Measurements from ENCODE around the gene PRSS56. TPM values are rescaled to one million over a fixed set of nuclear protein-coding genes. Genes with fewer than 3 reads are reported as not detected.

PRSS56 gene
- polyA plus RNA-seq, 3 donors: not detected

DNA sequence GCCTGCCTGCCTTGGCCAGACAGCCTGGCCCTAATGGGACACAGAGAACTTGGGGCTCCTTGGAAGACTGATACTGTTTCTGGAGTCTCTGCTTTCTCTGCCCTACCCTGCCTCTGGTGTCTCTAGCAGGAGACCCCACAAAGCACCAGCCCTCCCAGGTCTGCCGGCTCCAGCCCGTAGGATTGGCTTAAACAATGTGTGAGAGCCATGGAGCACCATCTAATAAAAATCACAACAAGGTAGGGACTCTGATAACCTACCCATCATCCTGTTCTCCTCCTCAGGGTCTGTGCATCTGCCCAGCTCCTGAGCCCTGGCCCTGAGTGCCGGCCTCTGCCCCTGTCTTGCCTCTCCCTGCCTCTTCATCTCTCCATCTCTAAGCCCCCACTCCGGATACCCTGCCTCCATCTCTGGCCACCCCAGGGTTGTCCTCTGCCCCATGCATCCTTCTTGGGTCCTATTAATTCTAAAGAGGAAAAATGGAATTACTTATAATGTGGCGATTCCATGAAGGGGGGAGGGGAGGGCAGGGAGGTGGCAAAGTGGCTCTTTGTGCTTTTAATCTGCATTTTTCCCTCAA lies 31.4 kb upstream of the PRSS56 start:
- Histone ChIP-seq H2AFZ (ENCODE audit: insufficient read depth, low read depth, low read length, poor library complexity, severe bottlenecking) (no peak overlapping the region), H3K36me3 (replicated peaks in 1 of 2; ENCODE audit: control insufficient read depth in 1 of 2, insufficient read depth in 2 of 2, low read length in 2 of 2) (no peaks in the 10 kb centered on the region), H3K4me2 (replicated peaks; ENCODE audit: extremely low read depth, low read length, poor library complexity, severe bottlenecking) (no peak overlapping the region), H3K4me1 (ENCODE audit: control insufficient read depth in 1 of 2, insufficient read depth in 2 of 2, low read length in 2 of 2) (no peaks in the 10 kb centered on the region), H3K79me2 (ENCODE audit: insufficient read depth, low read length) (no peaks in the 10 kb centered on the region), H3K9me3 (replicated peaks in 1 of 2; ENCODE audit: control insufficient read depth in 1 of 2, insufficient read depth in 1 of 2, low read length in 2 of 2) (no peaks in the 10 kb centered on the region), H3K9ac (ENCODE audit: insufficient read depth, low read length, poor library complexity, severe bottlenecking) (no peak overlapping the region), H3K27me3 (ENCODE audit: control insufficient read depth in 2 of 2, insufficient read depth in 2 of 2, low read length in 2 of 2) (peaks cover 15 to 46% of the 10 kb centered on the region in 2 donors), H3K4me3 (replicated peaks in 1 of 3; ENCODE audit: low read depth in 2 of 3, low read length in 3 of 3) (no peak overlapping the region), H4K20me1 (ENCODE audit: insufficient read depth, low read length) (no peaks in the 10 kb centered on the region), H3K27ac (ENCODE audit: low read depth in 1 of 2, low read length in 2 of 2) (no peak overlapping the region)
- no peak for DNase-seq
- intact Hi-C loops (cut with micrococcal nuclease): no loop called here
- Mint-ChIP-seq H3K4me1 (no peaks in the 10 kb centered on the region), H3K27me3 (ENCODE audit: low read depth in 3 of 3) (peaks cover 39 to 61% (median 43%) of the 10 kb centered on the region in 3 donors), H3K9me3 (peaks cover 0 to 5% (median 3%) of the 10 kb centered on the region in 7 donors), H3K36me3 (no peaks in the 10 kb centered on the region), H3K27ac (no peak overlapping the region), H3K4me3 (peak overlapping the region in 1 of 2 donors; percentile 65)
- TF ChIP-seq, protein P1, sequence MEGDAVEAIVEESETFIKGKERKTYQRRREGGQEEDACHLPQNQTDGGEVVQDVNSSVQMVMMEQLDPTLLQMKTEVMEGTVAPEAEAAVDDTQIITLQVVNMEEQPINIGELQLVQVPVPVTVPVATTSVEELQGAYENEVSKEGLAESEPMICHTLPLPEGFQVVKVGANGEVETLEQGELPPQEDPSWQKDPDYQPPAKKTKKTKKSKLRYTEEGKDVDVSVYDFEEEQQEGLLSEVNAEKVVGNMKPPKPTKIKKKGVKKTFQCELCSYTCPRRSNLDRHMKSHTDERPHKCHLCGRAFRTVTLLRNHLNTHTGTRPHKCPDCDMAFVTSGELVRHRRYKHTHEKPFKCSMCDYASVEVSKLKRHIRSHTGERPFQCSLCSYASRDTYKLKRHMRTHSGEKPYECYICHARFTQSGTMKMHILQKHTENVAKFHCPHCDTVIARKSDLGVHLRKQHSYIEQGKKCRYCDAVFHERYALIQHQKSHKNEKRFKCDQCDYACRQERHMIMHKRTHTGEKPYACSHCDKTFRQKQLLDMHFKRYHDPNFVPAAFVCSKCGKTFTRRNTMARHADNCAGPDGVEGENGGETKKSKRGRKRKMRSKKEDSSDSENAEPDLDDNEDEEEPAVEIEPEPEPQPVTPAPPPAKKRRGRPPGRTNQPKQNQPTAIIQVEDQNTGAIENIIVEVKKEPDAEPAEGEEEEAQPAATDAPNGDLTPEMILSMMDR (IDR thresholded peaks at IDR 0.05): no peak
- WGBS (ENCODE audit: insufficient coverage): 78% methylated on average over 3 of the region's 5 CpGs

DNA sequence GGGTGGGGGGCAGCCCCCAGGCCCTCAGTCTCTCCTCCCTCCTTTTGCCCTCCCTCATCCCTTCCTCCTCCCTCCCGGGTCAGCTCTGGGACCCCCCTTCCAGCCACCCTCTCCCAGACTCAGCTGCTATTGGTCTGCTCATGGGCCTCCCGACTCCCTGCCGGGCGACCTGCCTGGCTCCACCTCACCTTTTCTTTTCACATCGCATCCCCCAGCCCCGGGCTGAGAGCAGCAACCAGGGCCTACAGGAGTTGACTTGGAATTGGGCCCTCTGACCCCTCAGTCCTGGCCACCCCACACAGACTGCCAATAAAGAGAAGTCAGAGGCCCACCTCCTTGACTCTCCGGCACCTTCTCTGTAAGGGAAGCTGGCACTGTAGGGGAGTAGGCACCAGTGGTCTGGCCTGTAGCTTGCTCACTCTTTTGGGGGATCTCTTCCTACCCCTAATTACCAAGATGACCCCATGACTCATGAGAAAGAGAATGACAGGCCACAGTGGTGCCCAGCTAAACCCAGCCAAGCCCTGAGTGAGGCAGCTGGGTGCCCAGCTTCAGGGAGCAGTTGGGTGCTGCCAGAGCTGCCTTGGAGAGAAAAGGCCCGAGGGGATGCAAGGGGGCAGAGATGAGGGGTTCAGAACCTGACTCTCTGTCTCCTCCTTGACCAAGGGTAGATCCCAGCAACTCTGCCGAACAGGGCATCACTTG lies 30.5 kb upstream of the PRSS56 start:
- H3K4me2 ChIP-seq (replicated peaks; ENCODE audit: extremely low read depth, low read length, poor library complexity, severe bottlenecking): no peak overlapping the region
- no peak overlapping the region for H3K4me3 ChIP-seq (replicated peaks in 1 of 3; ENCODE audit: low read depth in 2 of 3, low read length in 3 of 3)
- peaks cover 15 to 38% of the 10 kb centered on the region in 2 donors for H3K27me3 ChIP-seq (ENCODE audit: control insufficient read depth in 2 of 2, insufficient read depth in 2 of 2, low read length in 2 of 2)
- intact Hi-C loops (cut with micrococcal nuclease): no loop called here
- no peak for DNase-seq
- Mint-ChIP-seq H3K36me3 (no peaks in the 10 kb centered on the region), H3K4me1 (no peaks in the 10 kb centered on the region), H3K27ac (peak overlapping the region in 1 of 7 donors; percentile 59), H3K4me3 (peak overlapping the region in 1 of 2 donors; percentile 65), H3K9me3 (peaks cover 0 to 5% (median 3%) of the 10 kb centered on the region in 7 donors), H3K27me3 (ENCODE audit: low read depth in 3 of 3) (peaks cover 34 to 53% (median 38%) of the 10 kb centered on the region in 3 donors)
- no peaks in the 10 kb centered on the region for H3K4me1 ChIP-seq (ENCODE audit: control insufficient read depth in 1 of 2, insufficient read depth in 2 of 2, low read length in 2 of 2)
- no peak overlapping the region for H3K9ac ChIP-seq (ENCODE audit: insufficient read depth, low read length, poor library complexity, severe bottlenecking)
- H3K36me3 ChIP-seq (replicated peaks in 1 of 2; ENCODE audit: control insufficient read depth in 1 of 2, insufficient read depth in 2 of 2, low read length in 2 of 2): no peaks in the 10 kb centered on the region
- no peaks in the 10 kb centered on the region for H4K20me1 ChIP-seq (ENCODE audit: insufficient read depth, low read length)
- 76% methylated on average over 6 of the region's 9 CpGs for WGBS (ENCODE audit: insufficient coverage)
- no peak overlapping the region for H3K27ac ChIP-seq (ENCODE audit: low read depth in 1 of 2, low read length in 2 of 2)
- TF ChIP-seq, protein P1 (IDR thresholded peaks at IDR 0.05): no peak
- H3K79me2 ChIP-seq (ENCODE audit: insufficient read depth, low read length): no peaks in the 10 kb centered on the region
- H2AFZ ChIP-seq (ENCODE audit: insufficient read depth, low read depth, low read length, poor library complexity, severe bottlenecking): no peak overlapping the region
- no peaks in the 10 kb centered on the region for H3K9me3 ChIP-seq (replicated peaks in 1 of 2; ENCODE audit: control insufficient read depth in 1 of 2, insufficient read depth in 1 of 2, low read length in 2 of 2)

All from CD14-positive monocyte (primary cell).